ENCODE results near the gene CASKIN2. TPM values are rescaled to one million over a fixed set of nuclear protein-coding genes. Genes with fewer than 3 reads are reported as not detected.

Gene CASKIN2
- total RNA-seq, 1 donor from 2014 or later = 34.3 TPM

Small RNAs within 50 kb of the gene (microRNA-seq; reads per million reads assigned to microRNA genes)
- not detected for gene MIR6785

Other genes starting within 250 kb of the CASKIN2 start
- 11.9 TPM for gene MIF4GD, start 244.3 kb downstream of the CASKIN2 start, total RNA-seq
- gene SLC25A19, start 226.1 kb downstream of the CASKIN2 start, total RNA-seq = 16.0 TPM
- 42.2 TPM for gene GRB2, start 109.9 kb downstream of the CASKIN2 start, total RNA-seq
- gene TMEM94, start 58.9 kb downstream of the CASKIN2 start, total RNA-seq = 38.8 TPM
- 6.8 TPM for gene TSEN54, start 991 bp upstream of the CASKIN2 start, total RNA-seq
- gene LLGL2, start 10.2 kb upstream of the CASKIN2 start, total RNA-seq = 2.0 TPM
- 43.0 TPM for gene MYO15B, start 72.3 kb upstream of the CASKIN2 start, total RNA-seq
- gene SMIM5, start 117.9 kb upstream of the CASKIN2 start, total RNA-seq = 14.0 TPM
- 17.3 TPM for gene RECQL5, start 151.6 kb upstream of the CASKIN2 start, total RNA-seq
- 47.2 TPM for gene SAP30BP, start 151.8 kb upstream of the CASKIN2 start, total RNA-seq
- gene ITGB4, start 205.9 kb upstream of the CASKIN2 start, total RNA-seq = 10.6 TPM
- gene GALK1, start 249.7 kb upstream of the CASKIN2 start, total RNA-seq = 19.1 TPM